Mesenchymal stem cell (in vitro differentiated cells and primary cell): ENCODE data around the gene KLK5.

ENCODE experiments used
- DNase-seq: peaks from one replicate; pipeline ENCODE4 v3.0.0-alpha.2; 2013
- H2AFZ ChIP-seq: one replicate; pipeline ENCODE4 v1.6.1; 2013; ENCODE audit warnings: low read depth, mild to moderate bottlenecking, control low read depth, inconsistent platforms, low read length, moderate library complexity
- H2AK5ac ChIP-seq: 2 replicates; pipeline ENCODE4 v1.6.1; 2013; ENCODE audit warnings: low read length, moderate library complexity, mild to moderate bottlenecking, inconsistent platforms; ENCODE audit not compliant: severe bottlenecking
- H2BK120ac ChIP-seq: one replicate; pipeline ENCODE4 v1.6.1; 2013; ENCODE audit warnings: low read depth, mild to moderate bottlenecking, inconsistent platforms, low read length, moderate library complexity
- H2BK12ac ChIP-seq, 2 experiments: one replicate each; pipeline ENCODE4 v1.6.1; 2013; ENCODE audit warnings: inconsistent platforms in 2 of 2, low read length in 2 of 2, mild to moderate bottlenecking in 2 of 2, moderate library complexity in 2 of 2, control low read depth in 1 of 2
- H2BK15ac ChIP-seq: one replicate; pipeline ENCODE4 v1.6.1; 2013; ENCODE audit warnings: mild to moderate bottlenecking, low read depth, inconsistent platforms; ENCODE audit not compliant: poor library complexity, severe bottlenecking
- H2BK5ac ChIP-seq: 2 replicates; pipeline ENCODE4 v1.6.1; 2013; ENCODE audit warnings: low read depth, mild to moderate bottlenecking, low read length, control low read depth, inconsistent platforms; ENCODE audit not compliant: poor library complexity, severe bottlenecking
- H3K14ac ChIP-seq, 2 experiments: one replicate each; pipeline ENCODE4 v1.6.1; 2013; ENCODE audit warnings: inconsistent platforms in 2 of 2, low read length in 2 of 2, control low read depth in 1 of 2, mild to moderate bottlenecking in 1 of 2, moderate library complexity in 1 of 2
- H3K18ac ChIP-seq, 2 experiments: one replicate each; pipeline ENCODE4 v1.6.1; 2013; ENCODE audit warnings: inconsistent platforms in 2 of 2, low read length in 2 of 2, control low read depth in 1 of 2, low read depth in 1 of 2, mild to moderate bottlenecking in 1 of 2
- H3K23ac ChIP-seq, 2 experiments: one replicate each; pipeline ENCODE4 v1.6.1; 2013; ENCODE audit warnings: inconsistent platforms in 2 of 2, low read length in 2 of 2, mild to moderate bottlenecking in 2 of 2, moderate library complexity in 2 of 2, control low read depth in 1 of 2
- H3K27ac ChIP-seq: 2 replicates; pipeline ENCODE4 v1.5.1; 2013; ENCODE audit warnings: mild to moderate bottlenecking, moderate library complexity, low read length, control low read depth, inconsistent platforms; ENCODE audit not compliant: poor library complexity, severe bottlenecking
- H3K27me3 ChIP-seq, 2 experiments: 2 replicates each; pipeline versions ENCODE4 v1.6.1 to v1.7.0; 2013; ENCODE audit warnings: low read length in 2 of 2, mild to moderate bottlenecking in 2 of 2, moderate library complexity in 2 of 2, control low read depth in 1 of 2, inconsistent platforms in 1 of 2; ENCODE audit not compliant: control insufficient read depth in 1 of 2, insufficient read depth in 1 of 2
- H3K36me3 ChIP-seq, 2 experiments: 2 replicates each; pipeline versions ENCODE4 v1.6.1 to v1.7.0; 2013; ENCODE audit warnings: low read length in 2 of 2, control low read depth in 1 of 2, inconsistent platforms in 1 of 2, low read depth in 1 of 2, mild to moderate bottlenecking in 1 of 2; ENCODE audit not compliant: insufficient read depth in 2 of 2, control insufficient read depth in 1 of 2
- H3K4ac ChIP-seq, 2 experiments: one replicate each; pipeline ENCODE4 v1.6.1; 2013; ENCODE audit warnings: inconsistent platforms in 2 of 2, low read length in 2 of 2, mild to moderate bottlenecking in 2 of 2, moderate library complexity in 2 of 2, control low read depth in 1 of 2, low read depth in 1 of 2
- H3K4me1 ChIP-seq: 2 replicates; pipeline ENCODE4 v1.6.1; 2013; ENCODE audit warnings: low read depth, low read length, control low read depth; ENCODE audit not compliant: control insufficient read depth, insufficient read depth
- H3K4me2 ChIP-seq: 2 replicates; pipeline ENCODE4 v1.6.1; 2013; ENCODE audit warnings: low read length, mild to moderate bottlenecking, inconsistent platforms; ENCODE audit not compliant: poor library complexity, severe bottlenecking
- H3K4me3 ChIP-seq, 2 experiments: 2 replicates each; pipeline versions ENCODE4 v1.5.1 to v1.7.0; 2013; ENCODE audit warnings: low read length in 2 of 2, mild to moderate bottlenecking in 2 of 2, control low read depth in 1 of 2, low read depth in 1 of 2; ENCODE audit not compliant: insufficient read depth in 1 of 2
- H3K79me1 ChIP-seq: replicated peaks from 2 replicates; pipeline ENCODE4 v1.6.1; 2013; ENCODE audit warnings: mild to moderate bottlenecking, control low read depth, low read length, inconsistent platforms; ENCODE audit not compliant: poor library complexity, severe bottlenecking
- H3K9ac ChIP-seq: 2 replicates; pipeline ENCODE4 v1.7.0; 2013; ENCODE audit warnings: mild to moderate bottlenecking, low read length, moderate library complexity
- H3K9me3 ChIP-seq: 2 replicates; pipeline ENCODE4 v1.7.0; 2013; ENCODE audit warnings: mild to moderate bottlenecking, low read length; ENCODE audit not compliant: control insufficient read depth
- H4K8ac ChIP-seq: one replicate; pipeline ENCODE4 v1.6.1; 2013; ENCODE audit warnings: inconsistent platforms, mild to moderate bottlenecking, low read length, moderate library complexity
- H4K91ac ChIP-seq: one replicate; pipeline ENCODE4 v1.6.1; 2013; ENCODE audit warnings: mild to moderate bottlenecking, low read length, inconsistent platforms
- WGBS: methylation state at CpG from one replicate; pipeline ENCODE4 v1.1.7; 2013; ENCODE audit warnings: mixed read lengths; 5-methylcytosine and 5-hydroxymethylcytosine counted together

KLK5 gene

DNA sequence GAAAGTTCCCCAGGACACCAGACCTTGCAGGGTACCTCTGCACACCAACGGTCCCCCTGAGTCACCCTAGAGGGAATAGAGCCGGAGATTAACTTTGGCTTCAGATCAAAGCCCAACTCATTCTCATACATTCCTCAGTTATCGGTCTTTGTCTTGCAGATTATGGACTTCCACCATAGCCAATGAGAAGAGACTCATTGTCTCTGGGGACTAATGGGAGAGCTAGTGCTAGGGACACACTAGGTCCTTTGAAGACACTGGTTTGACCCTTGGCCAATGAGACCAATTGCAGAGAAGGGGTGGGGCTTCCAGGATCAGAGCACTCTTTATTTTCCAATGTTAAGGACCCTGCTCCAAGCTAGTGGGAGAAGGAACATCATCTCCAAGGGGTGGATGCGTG, 24.8 kb upstream of the KLK5 start:
- Histone ChIP-seq H2BK5ac (no peak overlapping the region), H3K18ac (no peak overlapping the region), H3K14ac (no peak overlapping the region), H3K4me2 (no peak overlapping the region), H3K23ac (no peak overlapping the region), H3K9ac (no peak overlapping the region), H3K36me3 (no peaks in the 10 kb centered on the region), H3K9me3 (no peaks in the 10 kb centered on the region), H2BK12ac (no peak overlapping the region), H4K8ac (no peak overlapping the region), H4K91ac (no peak overlapping the region), H3K4ac (no peak overlapping the region), H2BK120ac (no peak overlapping the region), H2AFZ (no peak overlapping the region), H2BK15ac (no peak overlapping the region), H3K4me1 (no peaks in the 10 kb centered on the region), H2AK5ac (no peak overlapping the region), H3K79me1 (no peaks in the 10 kb centered on the region), H3K27me3 (peaks cover 0 to 44% of the 10 kb centered on the region in 2 experiments), H3K27ac (no peak overlapping the region), H3K4me3 (no peak overlapping the region)
- 72% methylated on average over 4 of the region's 4 CpGs for WGBS
- DNase-seq = no peak

DNA sequence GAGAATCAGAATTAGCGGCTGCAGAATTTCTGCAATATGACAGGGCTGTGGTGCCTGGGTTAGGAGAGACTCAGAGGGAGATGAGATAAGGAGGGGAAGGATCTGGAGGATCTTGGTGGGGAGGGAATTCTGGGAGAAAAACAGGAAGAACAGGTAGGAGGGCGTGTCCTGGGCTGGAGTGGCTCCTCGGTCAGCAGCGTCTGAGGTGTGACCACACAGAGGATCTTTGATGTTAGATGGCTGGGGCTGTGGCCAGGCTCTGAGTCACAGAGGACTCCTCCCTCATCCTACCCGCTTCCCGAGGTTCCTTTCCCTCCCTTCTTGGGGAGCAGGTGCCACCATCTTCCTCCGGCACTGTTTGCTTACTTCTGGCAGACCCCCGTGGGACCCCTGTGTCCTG, 22.9 kb upstream of the KLK5 start:
- Histone ChIP-seq H3K4ac (no peak overlapping the region), H4K91ac (no peak overlapping the region), H2AFZ (no peak overlapping the region), H3K23ac (no peak overlapping the region), H3K9me3 (no peaks in the 10 kb centered on the region), H3K9ac (no peak overlapping the region), H3K27ac (no peak overlapping the region), H3K18ac (no peak overlapping the region), H3K14ac (no peak overlapping the region), H3K4me2 (no peak overlapping the region), H2BK120ac (no peak overlapping the region), H2AK5ac (no peak overlapping the region), H2BK15ac (peak overlapping the region; percentile 52), H3K4me1 (no peaks in the 10 kb centered on the region), H3K36me3 (no peaks in the 10 kb centered on the region), H2BK5ac (no peak overlapping the region), H4K8ac (no peak overlapping the region), H3K4me3 (no peak overlapping the region), H3K79me1 (no peaks in the 10 kb centered on the region), H3K27me3 (peaks cover 0 to 37% of the 10 kb centered on the region in 2 experiments), H2BK12ac (no peak overlapping the region)
- no peak for DNase-seq
- 22% methylated on average over 8 of the region's 8 CpGs for WGBS

DNA sequence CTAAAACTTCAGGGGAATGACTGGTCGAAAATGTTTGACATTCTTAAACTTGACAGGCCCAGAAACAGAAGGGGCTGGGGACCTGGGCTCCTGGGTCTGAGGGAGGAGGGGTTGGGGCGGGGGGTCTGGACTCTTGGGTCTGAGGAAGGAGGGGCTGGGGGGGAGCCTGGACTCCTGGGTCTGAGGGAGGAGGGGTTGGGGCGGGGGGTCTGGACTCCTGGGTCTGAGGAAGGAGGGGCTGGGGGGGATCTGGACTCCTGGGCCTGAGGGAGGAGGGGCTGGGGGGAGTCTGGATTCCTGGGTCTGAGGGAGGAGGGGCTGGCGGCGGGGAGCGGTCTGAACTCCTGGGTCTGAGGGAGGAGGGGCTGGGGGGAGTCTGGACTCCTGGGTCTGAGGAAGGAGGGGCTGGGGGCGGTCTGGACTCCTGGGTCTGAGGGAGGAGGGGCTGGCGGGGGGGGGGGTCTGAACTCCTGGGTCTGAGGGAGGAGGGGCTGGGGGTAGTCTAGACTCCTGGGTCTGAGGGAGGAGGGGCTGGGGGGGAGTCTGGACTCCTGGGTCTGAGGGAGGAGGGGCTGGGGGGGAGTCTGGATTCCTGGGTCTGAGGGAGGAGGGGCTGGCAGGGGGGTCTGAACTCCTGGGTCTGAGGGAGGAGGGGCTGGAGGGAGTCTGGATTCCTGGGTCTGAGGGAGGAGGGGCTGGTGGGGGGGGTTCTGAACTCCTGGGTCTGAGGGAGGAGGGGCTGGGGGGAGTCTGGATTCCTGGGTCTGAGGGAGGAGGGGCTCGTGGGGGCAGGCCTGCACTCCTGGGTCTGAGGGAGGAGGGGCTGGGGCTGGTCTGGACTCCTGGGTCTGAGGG, 22.1 kb upstream of the KLK5 start:
- H3K9me3 ChIP-seq = no peaks in the 10 kb centered on the region
- H3K23ac ChIP-seq = no peak overlapping the region
- no peak overlapping the region for H3K9ac ChIP-seq
- H3K4ac ChIP-seq = no peak overlapping the region
- no peak overlapping the region for H4K91ac ChIP-seq
- H3K18ac ChIP-seq = no peak overlapping the region
- no peak overlapping the region for H3K27ac ChIP-seq
- no peak overlapping the region for H3K4me2 ChIP-seq
- no peak overlapping the region for H2AK5ac ChIP-seq
- H4K8ac ChIP-seq = no peak overlapping the region
- no peak overlapping the region for H2BK120ac ChIP-seq
- H3K4me1 ChIP-seq = no peaks in the 10 kb centered on the region
- no peak overlapping the region for H3K4me3 ChIP-seq
- no peak overlapping the region for H2BK15ac ChIP-seq
- H2BK5ac ChIP-seq = no peak overlapping the region
- H2AFZ ChIP-seq = no peak overlapping the region
- 56% methylated on average over 6 of the region's 9 CpGs for WGBS
- H3K14ac ChIP-seq = no peak overlapping the region
- H2BK12ac ChIP-seq = no peak overlapping the region
- no peaks in the 10 kb centered on the region for H3K36me3 ChIP-seq
- H3K79me1 ChIP-seq = no peaks in the 10 kb centered on the region
- H3K27me3 ChIP-seq = peaks cover 0 to 37% of the 10 kb centered on the region in 2 experiments
- no peak for DNase-seq

DNA sequence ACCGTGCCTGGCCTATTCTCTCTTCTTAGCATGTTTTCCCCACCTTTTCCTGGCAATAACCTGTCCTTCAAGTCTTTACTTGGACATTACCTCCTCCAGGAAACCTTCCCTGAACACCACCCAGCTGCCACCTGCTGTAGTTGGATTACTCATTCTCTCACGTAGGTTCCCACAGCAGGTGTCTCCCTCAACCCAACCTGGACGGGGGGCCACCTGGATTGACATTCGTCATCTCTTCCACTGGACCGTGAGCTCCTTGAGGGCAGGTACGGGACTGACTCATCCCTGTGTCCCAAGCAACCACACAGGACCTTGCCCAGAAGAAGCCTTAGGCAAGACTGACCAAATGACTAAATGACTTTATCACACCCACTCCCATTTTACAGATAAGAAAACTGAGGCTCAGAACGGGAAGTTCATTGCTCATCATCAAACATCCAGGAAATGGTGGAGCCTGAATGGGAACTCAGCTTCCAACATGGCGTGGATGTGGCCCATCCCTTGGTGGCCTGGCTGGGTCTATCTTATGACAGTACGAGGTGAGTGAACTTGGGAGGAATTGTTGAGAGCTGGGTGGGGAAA, 20.0 kb upstream of the KLK5 start:
- Histone ChIP-seq H4K91ac (no peak overlapping the region), H2AK5ac (no peak overlapping the region), H2BK120ac (no peak overlapping the region), H2AFZ (no peak overlapping the region), H4K8ac (no peak overlapping the region), H3K36me3 (no peaks in the 10 kb centered on the region), H3K27ac (no peak overlapping the region), H3K9ac (no peak overlapping the region), H2BK12ac (no peak overlapping the region), H2BK5ac (no peak overlapping the region), H3K4me2 (no peak overlapping the region), H3K23ac (no peak overlapping the region), H3K9me3 (no peaks in the 10 kb centered on the region), H3K14ac (no peak overlapping the region), H3K18ac (no peak overlapping the region), H3K27me3 (peaks cover 0 to 26% of the 10 kb centered on the region in 2 experiments), H3K4me3 (no peak overlapping the region), H3K4me1 (no peaks in the 10 kb centered on the region), H3K79me1 (no peaks in the 10 kb centered on the region), H2BK15ac (no peak overlapping the region), H3K4ac (no peak overlapping the region)
- WGBS = 69% methylated on average over 9 of the region's 9 CpGs
- DNase-seq = no peak
